ENCODE results near the gene PCNX1.
A peak's percentile ranks its signal among the peaks of the same experiment; 100 is the strongest.
"Not testable (repeated sequence)": the region's sequence is repeated elsewhere in the genome, so short reads cannot be mapped to it uniquely, and the experiment has no call there.

The PCNX1 gene

GRCh38 chr14:70907176-70907995 is at the start of gene PCNX1:
Gene PCNX1, plus strand, starts transcription at chr14:70907459. Its CDS starts 392 bp downstream, at chr14:70907851.
- peak; percentile 65 for DNase-seq

DNA sequence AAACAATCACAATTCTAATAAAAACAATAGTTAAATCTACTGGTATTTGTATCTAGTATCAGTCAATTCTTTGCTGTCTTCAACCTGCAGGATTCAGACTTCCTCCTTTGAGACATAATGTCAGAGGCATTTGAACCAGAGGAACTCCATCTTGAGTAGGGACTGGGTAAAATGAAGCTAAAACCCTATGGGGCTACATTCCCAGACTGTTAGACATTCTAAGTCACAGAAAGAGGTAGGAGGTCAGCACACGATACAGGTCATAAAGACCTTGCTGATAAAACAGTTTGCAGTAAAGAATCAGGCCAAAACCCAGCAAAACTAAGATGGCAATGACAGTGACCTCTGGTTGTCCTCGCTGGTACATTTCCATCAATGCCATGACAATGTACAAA is 49.8 kb upstream of the PCNX1 start:
- no peak for DNase-seq

- DNase-seq = no peak
Observed at GRCh38 chr14:70858641-70859040, 48.6 kb upstream of the PCNX1 start.

- not testable (repeated sequence) for DNase-seq
Observed at GRCh38 chr14:70866992-70867391, 40.3 kb upstream of the PCNX1 start.

GRCh38 chr14:70871001-70871400 is 36.3 kb upstream of the PCNX1 start:
- DNase-seq = no peak

DNA sequence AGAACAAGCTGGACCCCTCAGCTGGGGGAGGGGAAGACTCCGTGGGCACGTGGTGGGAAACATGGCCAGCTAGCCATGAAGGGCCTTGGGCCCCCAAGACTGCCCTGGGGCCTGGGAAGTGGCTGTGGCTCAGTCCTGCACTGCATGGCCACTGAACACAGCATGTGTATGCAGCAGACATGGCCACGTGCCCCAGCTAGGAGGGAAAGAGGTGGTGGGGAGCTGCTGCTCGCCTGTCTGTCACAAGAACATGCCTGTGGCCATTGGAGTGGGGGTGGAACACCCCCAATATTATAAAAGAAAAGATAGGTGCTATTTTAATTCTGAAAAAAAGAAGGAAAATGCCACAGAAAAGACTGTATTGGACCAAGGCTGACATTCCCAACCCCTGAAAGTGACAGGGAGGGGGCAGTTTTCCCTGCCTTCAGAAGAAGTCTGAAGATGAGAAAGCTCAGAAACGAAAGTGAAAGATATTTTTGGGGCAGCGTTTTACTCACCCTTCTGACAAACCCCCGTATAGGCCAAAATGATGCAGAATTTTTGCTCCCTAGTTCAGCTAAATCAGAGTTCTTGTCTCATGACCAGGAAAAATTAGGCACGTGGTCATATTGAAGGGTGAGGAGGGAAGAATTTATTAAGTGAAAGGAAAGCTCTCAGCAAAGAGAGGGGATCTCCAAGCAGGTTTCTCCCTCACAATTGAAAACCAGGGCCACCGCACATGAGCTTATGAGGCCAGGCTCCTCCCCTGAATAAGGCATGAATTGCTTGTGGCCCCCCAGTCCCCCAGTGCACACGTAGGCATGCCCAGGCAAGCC is 35.2 kb upstream of the PCNX1 start:
- no peak for DNase-seq

DNA sequence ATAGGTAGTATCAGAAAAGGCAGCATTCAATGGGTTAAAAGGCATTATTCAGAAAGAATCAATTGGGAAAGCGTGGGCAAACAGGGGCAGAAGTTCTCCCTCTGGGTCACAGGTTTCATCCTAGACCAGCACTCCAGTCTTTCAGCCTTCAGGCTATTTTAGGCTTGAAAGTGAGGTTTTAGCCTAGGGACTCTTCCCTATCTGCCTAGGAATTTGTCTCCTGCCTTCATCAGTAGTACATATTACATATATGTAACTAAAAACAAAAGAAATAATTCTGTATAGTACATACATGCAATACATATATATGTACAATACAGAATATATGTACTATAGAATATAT is 34.6 kb upstream of the PCNX1 start:
- no peak for DNase-seq

GRCh38 chr14:70873627-70874026 is 33.6 kb upstream of the PCNX1 start:
- DNase-seq = no peak

DNA sequence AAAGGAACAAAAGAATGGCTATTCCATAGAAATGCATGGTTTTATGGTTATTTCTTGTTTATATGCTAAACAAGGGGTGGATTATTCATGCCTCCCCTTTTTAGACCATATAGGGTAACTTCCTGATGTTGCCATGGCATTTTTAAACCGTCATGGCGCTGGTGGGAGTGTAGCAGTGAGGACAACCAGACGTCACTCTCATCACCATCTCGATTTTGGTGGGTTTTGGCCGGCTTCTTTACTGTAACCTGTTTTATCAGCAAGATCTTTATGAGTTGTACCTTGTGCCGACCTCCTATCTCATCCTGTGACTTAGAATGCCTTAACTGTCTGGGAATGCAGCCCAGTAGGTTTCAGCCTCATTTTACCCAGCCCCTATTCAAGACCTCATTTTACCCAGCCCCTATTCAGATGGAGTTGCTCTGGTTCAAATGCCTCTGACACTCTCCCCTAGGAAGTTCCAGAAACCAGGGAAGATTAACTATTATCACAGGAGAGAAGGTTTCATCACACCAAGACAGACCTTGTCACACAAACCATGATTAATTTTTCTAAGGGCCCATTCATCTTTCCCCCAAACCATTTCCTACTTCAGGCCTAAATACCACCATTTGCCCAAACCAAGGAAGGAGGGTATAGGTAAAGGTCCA is 31.3 kb upstream of the PCNX1 start:
- DNase-seq = not testable (repeated sequence)

DNA sequence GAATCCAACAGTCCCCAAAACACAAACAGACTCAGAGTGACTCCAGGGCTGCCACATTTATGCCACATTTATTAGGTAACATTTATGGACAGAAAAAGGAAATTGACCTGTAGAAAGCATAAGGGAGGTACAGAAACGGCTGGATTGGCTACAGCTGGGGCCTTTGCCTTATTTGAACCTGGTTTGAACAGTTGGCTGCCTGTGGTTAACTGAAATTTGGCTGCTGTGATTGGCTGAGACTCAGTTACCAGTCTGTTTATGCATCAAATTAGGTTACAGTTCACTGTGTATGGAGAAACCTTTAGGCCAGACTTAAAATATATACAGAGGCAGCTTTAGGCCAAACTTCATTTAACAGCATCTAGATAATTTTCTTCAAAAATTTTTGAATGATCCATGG is 27.8 kb upstream of the PCNX1 start:
- DNase-seq = no peak

DNA sequence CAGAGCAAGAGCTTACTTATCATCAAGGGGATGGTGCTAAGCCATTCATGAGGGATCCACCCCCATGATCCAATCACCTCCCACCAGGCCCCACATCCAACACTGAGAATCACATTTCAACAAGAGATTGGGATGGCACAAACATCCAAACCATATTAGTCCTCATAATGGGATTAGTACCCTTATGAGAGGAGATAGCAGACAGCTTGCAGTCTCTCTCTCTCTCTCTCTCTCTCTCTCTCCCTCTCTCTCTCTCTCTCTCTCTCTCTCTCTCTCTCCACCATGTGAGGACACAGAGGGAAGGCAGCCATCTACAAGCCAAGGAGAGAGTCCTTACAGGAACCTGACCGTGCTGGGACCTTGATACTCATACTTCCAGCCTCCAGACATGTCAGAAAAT is 26.4 kb upstream of the PCNX1 start:
- DNase-seq = not testable (repeated sequence)

GRCh38 chr14:70881549-70882177 is 25.6 kb upstream of the PCNX1 start:
- no peak for DNase-seq

DNA sequence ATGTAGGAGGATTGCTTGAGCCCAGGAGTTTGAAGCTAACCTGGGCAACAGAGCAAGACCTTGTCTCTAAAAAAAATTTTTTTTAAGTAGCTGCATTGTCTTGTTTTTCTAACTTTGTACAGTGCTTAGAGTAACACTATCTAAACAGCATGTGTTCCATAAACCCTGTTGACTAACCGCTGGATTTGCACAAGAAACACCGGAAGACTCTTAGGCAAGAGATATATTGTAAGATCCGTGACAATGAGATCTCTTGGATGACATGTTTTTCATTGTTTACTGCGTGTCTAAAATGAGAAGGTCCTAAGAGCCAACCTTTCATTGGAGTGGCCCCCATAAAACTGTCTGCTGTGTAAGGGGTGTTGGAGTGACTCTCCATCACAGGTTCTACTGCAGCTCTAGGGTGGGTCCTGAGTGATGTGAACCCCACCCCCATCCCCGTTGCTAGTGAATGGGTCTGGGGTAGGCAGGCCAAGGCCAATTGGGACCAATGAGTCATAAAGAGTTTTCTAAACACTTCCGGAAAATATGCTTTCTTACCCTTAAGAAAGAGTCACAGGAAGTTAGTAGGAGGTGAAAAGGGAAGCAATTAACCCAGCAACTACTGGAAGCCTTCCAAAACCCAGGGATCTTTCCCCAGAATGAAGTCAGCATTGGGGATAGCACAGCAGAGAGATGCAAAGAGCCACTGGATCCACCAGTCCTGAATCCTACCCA is 24.3 kb upstream of the PCNX1 start:
- no peak for DNase-seq

DNA sequence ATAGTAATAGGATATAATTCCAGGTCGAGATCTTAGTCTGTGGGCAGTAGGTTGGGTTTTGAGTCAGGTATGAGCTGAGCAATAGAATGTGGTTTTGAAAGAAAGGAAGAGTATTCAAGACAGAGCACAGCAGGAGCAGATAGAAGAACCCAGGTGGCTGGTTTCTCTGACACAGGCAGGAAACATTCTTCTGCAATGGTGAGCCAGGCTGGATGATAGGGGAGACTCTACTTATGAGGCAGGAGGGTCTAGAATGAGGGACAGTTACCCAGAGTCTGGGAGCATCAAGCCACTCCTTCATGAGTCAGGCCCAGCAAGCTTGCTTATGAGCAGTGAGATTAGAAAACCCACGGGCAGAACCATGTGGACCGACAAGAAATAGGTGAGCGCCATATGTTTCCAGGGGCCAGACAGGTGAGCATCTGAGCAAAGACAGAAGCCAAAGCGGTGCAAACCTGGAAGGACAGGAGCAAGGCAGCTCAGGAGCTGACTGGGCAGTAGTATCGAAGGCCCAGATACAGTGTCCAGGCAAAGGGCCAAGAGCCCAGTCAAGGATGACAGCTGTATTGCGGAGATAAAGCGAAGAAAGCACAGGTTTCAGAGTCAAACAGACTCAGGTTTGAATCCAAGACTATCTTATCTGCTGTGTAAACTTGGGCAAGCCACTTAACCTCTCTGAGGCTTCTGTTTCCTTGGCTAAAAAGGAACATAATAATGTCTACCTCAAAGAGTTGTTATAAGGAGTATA is 22.5 kb upstream of the PCNX1 start:
- no peak for DNase-seq

GRCh38 chr14:70885343-70886022 is 21.8 kb upstream of the PCNX1 start:
- DNase-seq = no peak

- no peak for DNase-seq
Observed at GRCh38 chr14:70886421-70887206, 20.6 kb upstream of the PCNX1 start.

- no peak for DNase-seq
Observed at GRCh38 chr14:70887207-70887681, 20.0 kb upstream of the PCNX1 start.

DNA sequence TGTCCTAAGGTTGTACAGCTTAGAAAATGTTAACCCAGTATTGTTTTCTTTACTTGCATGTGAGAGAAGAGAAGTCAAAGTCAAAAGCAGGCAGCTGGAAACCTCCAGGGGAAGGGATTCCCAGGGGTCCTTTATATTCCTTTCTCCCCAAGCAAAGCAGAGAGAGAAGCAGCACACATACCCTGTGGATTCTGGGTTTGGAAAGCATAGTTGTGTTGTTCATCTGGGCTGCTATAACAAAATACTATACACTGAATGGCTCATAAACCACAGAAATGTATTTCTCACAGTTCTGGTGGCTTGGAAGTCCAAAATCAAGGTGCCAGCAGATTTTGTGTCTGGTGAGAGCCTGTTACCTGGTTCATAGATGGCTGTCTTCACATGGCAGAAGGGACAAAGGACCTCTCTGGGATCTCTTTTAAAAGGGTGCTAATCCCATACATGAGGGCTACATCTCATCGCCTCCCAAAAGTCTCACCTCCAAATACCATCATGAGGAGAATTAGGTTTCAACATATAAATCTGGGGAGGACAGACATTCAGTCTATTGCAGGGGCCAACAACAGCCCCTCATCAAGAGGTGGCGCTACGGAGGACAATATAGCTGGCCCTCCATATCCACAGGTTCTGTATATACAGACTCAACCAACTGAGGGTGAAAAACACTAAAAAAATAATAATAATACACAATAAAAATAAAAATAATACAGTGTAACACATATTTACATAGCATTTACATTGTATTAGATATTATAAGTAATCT is 19.3 kb upstream of the PCNX1 start:
- no peak for DNase-seq

DNA sequence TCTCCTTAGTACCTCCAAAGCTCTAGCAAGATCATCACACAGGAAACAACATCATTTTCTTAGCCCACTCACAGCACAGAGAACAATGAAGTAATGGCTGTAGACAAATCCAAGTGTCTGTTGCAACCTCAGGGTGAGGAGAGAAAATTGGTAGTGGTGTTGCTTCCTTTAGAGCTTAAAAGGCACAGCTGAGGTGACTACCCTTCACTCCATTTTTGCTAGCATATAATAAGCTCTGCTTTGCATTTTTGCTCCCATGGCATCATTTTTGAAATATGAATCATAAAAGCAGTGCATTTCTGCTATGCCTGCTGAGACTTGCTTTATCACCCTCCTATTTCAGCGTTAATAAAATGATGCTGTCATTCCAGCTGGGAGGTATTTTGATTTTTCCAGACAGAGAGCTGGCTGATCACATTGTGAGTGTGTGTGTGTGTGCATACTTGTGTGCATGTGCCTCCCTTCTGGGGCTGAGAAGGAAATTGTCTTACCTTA is 18.5 kb upstream of the PCNX1 start:
- DNase-seq = no peak
